Stimulated activated CD8-positive, alpha-beta memory T cell treated with anti-CD3 and anti-CD28 coated beads, Interleukin-4, amount 100 ng/mL, for 24 hours (primary cell): Measurements from ENCODE around the gene OTUD5.

Experiments used
- DNase-seq: peaks from one replicate; pipeline ENCODE4 v3.0.0-alpha.2; 2020; ENCODE audit warnings: low read depth

Gene OTUD5

DNA sequence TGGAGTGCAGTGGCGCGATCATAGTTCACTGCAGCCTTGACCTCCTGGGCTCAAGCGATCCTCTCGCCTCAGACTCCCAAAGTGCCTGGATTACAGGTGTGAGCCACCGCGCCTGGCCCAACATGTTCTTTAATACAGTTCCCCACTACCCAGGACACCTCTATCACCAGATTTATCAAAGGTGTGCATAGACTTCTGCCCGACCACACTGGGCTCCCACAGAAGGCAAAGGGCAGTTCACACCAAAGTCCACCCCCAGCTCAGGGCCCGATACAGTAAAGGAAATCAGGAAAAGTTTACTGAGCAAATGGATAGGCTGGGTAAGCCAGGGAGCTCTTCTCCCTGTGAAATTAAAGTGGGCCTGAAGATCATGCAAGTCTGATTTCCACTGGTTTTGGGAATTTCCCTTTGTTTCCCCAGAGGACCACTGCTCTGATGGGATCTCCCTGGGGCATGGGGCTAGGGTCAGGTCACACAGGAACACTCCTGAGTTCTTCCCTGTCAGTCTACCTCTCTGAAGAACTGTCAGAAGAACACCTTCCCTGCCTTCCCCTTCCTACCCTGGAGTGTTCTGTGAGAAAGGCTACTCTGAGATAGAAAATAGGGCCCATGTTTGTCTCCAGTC, 20.9 kb downstream of the OTUD5 start:
- DNase-seq = no peak

DNA sequence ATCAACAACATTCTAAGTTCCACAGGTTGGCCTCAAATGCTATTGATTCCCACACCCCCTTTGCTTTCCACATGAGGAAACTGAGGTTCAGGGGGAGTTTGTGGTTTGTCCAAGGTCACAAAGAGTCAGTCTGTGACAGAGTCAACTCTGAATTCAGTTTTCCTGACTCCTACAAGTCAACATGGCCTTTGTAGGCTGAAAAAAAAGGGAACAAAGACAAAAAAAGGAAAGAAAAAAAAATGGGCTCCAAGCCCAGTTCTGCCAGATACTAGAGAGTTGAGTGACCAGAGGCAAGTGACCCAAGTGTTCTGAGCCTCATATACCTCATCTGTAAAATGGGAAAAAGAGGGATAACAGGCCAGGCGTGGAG, 22.1 kb downstream of the OTUD5 start:
- DNase-seq = no peak

DNA sequence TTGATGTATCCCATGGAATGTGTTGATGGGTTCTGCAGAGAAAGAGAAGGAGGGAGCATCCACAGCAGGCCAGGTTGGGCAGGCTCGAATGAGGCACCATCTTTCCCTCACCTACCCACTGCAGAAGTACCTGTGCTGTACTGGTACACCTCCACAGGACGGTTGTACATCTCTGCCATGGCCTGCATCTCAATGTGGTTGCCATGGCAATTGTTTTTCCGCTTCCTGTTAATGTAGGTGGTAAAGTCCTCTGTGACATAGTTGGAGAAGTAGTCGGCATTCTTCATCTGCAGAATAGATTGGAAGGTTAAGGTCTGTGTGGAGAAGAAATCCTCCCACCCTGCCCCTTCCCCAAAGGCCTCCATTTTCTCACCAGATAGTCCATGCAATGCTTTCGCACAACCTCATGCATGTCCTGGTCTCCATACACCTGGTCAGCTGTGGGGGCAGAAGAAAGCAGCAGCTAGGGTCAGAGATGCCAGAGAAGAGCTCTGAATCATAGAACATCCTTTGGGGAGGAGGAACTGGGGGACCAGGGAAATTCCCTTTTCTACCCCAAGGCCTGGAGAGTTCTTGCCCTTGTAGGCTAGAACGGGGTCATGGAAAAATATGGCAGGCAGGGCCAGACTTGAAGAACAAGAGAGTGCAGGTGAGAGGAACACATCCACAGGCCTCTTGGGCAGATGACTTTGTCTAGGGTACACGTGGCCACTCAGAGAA, 22.7 kb downstream of the OTUD5 start:
- DNase-seq = no peak

DNA sequence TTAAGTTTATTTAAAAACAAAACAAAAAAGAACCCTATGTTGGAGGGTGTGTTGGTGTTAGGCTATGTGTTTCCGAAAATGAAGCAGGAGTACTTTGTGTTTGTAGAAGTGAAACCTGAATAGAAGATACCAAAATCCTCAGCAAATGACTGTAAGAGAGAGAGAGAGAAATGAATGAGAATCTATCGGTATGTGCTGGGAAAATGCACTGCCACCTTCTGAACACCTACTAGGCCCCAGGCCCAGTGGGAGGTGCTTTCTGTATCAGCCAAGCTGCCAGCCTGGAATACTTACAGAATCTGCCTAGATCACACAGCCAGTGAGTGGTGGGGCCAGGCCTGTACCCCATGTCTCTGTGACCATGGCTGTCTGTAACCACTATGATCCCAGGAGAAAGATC, 23.6 kb downstream of the OTUD5 start:
- no peak for DNase-seq

DNA sequence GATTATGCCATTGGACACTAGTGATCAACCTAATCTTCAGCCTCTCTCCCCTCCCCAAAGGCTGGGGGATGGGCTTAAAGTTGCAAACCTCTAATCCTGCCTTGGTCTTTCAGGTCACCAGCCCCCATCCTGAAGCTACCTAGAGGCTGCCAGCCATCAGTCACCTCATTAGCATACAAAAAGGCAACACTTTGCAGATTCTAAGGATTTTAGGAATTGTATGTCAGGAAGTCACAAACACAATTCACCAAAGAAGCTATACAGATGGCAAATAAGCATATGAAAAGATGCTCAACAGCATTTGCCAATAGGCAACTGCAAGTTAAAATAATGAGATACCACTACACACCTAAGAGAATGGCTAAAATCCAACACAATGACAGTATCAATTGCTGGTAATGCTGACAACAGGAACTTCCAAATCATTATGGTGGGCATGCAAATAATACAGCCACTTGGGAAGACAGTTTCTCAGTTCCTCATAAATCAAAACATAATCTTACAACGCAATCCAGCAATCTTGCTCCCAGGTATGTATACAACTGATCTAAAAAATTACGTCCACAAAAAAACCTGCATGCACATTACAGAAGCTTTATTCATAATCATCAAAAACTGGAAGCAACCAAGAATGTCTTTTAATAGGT, 29.5 kb downstream of the OTUD5 start:
- DNase-seq = no peak

DNA sequence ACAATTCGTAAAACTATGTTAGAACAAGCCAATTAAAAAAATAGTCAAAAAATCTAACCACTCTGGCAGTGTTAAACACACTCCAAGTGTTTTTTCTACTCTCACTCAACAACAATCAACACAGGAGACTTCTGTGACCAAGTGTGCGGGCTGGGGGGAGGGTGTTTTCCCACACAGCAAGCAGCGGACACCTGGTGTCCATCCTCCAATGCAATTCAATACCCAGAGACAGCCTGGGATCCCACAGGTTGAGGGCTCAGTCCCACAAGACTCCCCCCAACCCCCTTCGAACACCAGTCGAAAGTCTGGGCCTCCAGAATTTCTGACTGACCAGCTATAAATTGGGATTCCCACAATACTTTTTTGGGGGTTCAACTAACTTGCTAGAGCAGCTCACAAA, 30.3 kb downstream of the OTUD5 start:
- DNase-seq = no peak

DNA sequence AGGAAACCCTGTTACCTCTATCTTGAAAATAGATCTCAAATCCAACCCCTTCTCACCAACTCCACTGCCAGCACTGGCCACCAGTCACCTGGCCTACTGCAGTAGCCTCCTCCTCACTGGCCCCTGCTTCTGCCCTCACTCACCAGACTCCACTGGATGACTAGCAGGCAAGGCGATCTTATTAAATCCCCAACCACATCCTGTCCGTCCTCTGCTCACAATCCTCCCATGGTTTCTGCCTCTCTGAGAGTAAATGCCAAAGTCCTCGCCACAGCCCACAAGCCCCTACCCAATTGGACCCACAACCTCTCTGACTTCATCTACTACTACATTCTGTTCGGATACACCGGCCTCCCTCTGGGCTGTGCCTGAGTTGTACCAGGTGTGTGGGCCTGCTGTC, 33.1 kb downstream of the OTUD5 start:
- DNase-seq = no peak

DNA sequence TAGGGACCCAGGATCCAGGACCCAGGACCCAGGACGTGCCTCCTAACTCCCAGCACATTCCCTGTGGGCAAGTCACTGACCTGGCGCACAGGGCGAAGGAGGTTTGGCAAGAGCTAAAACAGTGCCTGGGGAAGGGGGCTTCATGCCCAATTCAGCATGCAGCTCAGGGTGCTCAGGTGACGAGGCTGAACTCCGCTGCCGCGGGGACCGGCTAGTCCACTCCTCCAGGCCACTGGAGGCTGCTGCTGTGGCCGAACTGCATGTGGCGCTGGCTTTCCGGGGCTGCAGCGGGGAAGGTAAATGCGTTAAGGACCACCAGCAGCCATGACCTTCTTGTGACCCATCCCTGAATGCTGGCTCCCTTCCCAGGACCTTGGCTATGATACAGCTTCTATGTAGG, 33.6 kb downstream of the OTUD5 start:
- no peak for DNase-seq

DNA sequence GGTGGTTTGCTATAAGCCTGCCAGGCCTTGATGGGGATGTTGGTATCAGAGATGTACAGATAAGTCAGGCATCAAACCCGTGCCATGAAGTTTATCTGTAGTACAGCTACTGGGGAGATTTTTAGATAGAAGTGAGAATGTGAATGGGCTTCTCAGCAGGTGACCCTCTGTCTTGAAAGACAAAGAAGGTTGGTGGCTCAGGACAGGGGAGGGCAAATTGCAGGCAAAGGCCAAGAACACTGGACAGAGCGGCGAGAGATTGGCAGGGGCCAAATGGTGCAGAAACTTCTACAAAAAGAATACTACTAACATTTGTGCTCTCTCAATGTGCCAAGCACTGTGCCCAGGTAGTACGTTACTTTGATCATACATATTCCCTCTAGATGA, 36.7 kb downstream of the OTUD5 start:
- no peak for DNase-seq

DNA sequence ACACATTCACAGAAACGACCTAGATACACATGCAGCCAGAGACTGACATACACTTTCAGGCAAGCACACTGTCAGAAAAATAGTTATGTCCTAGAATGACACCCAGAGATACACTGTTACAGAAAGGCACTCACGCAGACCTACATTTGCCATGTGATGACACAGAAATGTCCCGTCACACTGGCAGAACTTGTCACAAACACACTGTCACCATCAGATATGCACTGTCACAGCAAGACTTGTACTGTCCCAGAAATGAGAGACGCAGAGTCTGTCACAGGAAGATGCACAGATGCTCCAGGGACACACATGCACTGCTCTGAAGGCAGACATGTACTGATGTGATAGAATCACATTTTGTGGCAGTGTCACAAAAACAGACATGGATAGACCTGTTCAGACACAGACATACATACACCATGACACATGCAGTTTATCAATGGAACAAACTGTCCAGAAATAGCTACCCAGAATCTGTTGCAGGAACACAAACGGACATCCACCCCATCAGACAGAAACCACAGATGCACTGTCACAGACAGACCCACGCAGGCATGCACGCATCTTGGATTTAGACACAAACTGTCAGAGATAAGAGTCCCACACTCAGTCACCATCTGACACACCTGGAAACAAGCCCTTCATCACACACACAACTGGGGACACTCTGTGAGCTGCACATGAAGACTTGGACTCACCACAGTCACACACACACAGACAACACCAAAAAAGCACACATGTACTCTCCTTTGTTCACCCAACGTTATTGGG, 37.3 kb downstream of the OTUD5 start:
- DNase-seq = no peak

DNA sequence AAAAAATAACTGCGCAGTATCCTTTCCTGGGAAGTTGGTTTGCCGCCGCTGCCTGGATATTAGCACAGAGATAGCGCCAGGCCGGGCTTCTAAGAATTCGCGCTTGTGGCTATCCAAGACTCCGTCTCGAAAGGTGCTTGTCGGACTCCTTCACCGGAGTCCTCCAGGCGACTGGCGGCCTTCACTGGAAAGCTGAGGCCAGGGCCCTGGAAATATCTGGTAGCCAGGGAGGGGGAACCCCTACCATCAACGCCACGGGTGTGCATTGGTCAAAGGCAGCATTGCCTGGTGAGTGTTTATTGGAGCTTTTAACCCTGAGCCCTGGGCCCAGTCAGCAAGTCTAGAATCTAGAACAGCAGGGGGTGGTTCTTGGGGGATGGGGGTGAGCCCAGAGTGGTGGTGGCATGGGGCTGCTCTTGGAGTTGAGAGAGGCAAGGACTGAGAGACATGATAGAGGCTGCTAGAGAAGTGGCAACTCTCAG, 38.0 kb downstream of the OTUD5 start:
- no peak for DNase-seq

DNA sequence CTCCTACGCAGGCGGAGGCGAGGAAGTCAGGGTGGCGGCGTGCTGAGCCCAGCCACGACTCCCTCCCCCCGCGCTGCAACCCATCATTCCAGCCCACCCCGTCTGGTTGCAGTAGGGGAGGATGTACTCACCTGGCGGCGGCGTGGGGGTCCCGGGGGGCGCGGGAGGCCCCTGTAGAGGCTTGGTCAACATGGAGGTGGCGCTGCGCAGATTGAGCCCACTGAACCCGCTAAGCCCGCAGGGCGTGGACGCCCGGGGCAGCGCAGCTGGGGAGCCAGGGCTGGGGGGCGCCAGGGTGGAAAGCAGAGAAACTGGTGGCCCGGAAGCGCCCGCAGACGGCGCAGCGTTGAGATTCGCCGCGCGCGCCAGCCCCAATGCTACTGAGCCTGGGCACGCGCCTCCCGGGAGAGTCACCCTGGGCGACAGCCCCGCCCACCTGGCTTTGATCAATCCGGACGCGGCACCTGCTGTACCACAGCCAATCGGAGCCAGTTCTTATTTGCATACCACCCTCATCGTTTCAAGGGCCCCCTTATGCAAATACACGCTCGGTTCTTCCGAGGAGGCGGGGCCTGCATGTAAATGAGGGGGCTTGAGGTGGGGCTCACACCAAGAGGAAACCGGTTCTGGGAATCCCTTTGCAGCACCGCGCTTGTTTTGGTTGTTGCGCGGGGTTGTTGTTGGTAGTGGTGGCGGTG, 38.6 kb downstream of the OTUD5 start, which contains the start of gene PIM2:
PIM2 (minus strand) TSS at position 382 of the 698 bp plus-strand sequence; CDS start at position 192, 190 bp downstream.
- peak; percentile 80 for DNase-seq

DNA sequence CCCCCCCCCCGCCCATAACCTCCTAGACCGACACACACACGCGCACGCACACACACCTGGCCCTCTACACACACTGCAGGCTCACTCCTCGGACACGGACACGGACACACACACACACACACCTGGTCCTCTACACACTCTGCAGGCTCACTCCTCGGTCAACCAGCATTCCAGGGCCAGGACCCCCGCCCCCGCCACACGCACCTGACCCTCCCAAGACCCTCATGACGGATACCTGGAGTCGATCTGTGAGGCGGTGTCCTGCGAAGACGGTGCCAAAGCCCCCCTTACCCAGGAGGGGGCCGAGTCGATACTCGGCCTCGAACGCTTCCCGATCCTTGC, 39.1 kb downstream of the OTUD5 start:
- DNase-seq = no peak

DNA sequence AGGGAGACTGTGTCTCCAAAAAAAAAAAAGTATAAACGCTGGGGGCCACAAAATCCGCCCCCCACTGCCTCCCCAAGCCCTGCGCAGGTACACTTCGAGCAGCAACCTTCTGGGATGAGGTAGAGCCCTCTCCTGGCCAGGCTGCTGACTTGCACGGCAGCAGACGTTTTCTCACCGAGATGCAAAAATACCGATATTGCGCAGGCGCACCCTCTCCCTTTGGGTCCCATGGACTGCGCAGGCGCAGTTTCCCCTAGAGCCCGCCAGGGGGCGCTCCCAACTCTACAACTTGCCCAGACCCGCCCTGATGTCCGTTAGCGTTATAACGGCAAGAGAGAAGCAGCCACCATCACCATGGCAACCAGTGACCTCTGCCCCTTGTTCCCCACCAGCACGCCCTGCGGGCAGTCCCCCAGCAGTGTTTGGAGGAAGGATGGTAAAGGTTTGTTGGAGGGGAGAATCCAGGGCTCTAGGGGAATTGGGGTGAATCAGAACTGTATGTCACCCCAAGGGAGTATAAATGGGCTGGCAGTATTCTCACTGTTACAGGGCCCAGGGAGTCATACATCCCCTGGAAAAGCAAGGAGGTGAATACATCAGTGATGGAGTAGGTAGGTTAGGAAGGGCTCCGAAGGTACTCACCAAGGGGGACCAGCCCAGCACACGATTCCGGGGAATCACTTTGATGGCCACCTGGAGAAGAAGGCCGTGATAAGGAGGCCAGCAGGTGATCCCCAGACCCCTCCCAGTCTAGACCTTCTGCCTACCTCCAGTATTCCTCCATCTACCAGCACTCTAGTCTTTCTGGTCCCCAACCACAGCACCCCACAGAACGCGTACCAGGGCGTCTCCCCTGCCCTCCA, 40.0 kb downstream of the OTUD5 start:
- peak; percentile 79 for DNase-seq

DNA sequence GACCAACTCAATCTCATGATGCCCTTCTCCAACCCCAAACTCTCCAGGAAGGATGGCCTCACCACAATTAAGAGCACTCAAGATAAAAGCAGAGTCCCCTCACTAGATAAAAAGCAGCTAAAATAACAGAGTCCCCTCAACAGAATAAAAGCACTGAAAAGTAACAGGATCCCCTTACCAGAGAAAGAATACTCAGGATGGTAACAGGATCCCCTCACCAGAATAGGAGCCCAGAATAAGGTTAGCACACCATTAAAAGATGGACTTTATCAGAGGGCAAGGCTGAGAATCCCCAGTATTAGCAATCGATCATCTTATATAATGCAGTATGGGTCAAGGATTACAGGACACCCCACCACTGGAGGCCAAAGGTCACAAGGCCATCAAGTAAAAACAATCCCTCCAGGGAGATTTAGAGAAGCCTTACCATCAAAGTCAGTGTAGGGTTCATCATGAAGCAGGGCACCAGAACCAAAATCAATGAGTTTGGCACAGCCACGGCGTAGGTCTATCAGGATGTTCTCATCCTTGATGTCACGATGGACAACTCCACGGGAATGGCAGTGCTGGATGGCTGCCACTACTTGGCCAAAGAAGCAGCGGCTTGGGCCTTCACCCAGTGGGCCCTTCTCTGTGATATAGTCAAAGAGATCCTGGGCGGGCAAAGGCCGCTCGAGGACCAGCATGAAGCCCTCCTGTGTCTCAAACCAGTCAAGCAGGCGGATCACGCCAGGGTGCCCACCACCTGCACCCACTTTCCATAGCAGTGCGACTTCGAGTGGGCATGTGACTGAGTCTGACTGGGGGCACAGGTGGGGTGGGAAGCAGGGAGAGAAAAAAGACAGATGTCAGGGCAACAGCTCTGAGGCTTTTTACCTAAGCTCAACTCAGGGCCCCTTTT, 42.6 kb downstream of the OTUD5 start:
- DNase-seq = no peak

DNA sequence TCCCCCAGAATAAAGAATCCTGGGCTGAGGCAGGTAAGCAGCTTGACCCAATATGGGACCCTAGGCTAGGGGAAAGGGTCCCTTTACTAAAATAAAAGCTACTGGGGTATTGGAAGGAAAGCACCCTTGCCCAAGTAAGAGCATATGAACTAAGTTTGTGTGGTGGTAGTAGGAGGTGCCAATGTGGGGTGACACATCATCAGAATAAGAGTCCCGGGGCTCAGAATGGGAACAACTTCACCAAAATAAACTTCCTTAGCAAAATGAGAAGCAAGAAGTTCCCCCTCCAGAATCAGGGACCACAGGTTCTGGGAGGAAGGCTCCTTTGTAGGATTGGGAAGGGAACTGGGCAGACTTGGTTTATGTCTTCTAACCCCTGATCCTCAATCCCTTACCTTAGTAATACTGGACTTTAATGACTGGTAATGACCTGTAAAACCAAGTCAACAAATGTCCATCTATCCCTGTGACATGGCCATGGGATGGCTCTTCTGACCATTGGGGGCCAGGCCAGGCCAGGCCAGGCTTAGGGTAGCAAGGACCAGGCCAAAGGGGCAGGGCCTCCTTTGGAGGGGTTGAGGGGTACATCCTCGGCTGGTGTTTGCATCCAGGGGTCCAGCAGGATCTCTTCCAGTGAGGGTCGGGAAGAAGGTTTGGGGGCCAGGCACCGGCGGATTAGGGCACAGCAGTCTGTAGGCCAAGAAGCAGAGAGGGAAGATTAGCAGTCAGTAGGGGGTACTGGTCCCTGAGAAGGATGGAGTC, 43.6 kb downstream of the OTUD5 start:
- no peak for DNase-seq

DNA sequence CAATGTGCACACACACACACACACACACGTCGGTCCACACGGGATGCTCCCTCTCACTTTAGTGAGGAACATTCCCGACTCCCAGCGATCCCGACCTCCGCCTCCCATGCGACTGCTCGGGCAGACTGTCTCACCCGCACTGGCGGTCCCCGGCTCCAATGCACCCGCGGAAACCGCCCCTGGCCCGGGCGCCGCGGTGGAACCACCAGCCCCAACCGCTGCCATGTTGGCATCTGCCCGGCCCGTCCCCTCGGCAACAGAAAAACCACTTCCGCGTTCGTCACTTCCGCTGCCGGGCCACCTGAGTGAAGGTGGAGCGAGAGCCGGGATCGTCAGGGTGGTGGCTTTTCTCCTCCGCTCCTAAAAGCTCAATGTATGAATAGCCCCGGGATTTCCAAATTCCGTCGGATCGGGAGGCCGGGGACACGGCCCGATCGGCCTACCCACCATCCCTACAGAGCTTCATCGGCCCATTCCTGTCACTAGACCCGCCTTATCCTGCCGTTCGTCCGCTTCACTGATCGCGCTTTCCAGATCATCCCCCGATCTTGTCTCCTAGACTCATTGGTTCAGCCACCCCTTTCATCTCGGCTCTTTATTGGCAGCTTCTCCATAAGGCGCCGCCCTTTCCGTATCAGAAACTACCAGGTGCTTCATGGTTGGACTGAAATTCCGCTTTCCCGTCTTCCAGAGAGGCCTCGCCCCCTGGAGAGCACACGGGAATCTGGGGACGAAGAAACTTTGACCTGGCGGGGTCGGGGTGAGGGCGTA, 45.8 kb downstream of the OTUD5 start, which contains the start of gene SLC35A2:
SLC35A2 (minus strand) TSS at position 235 of the 771 bp plus-strand sequence; CDS start at position 225, 10 bp downstream.
- peak; percentile 76 for DNase-seq

DNA sequence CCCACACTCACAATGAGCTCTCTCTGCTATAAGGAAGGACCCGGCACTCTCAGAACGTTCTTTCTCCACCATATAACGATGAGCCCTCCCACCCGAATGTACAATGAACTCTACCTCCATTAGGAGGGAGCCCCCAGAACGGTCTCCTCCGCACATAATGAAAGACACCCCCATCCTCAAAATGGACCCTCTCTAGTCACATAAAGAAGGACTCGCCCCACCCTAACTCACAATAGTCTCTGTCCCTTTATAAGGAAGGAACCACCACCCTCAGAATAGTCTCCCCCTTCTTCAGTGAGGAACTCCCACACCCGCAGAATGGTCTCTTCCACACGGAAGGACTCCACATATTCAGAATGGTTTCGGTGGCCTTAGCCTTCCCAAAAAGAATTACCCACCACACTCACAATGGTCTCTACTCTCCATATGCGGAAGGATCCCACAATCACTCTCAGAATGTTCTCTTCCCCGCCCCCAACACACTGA, 46.4 kb downstream of the OTUD5 start:
- no peak for DNase-seq
